OCI-LY1 (cell line): ENCODE data around the gene MRGPRF.

Source experiments
- H2AFZ ChIP-seq: fragments of 200-600 bp; sonication (generic), shearing (Covaris generic); 2 replicates; pipeline ENCODE4 v1.6.0; 2014; ENCODE audit warnings: antibody characterized with exemption, mild to moderate bottlenecking, low read length
- H3F3A ChIP-seq: fragments of 200-600 bp; sonication (generic), shearing (Covaris generic); 2 replicates; pipeline ENCODE4 v1.6.0; 2014; ENCODE audit warnings: mild to moderate bottlenecking, antibody characterized with exemption, low read length, moderate library complexity; ENCODE audit not compliant: insufficient read depth
- H3K27ac ChIP-seq: fragments of 200-600 bp; sonication (generic); 2 replicates; pipeline ENCODE4 v1.5.1; 2014; ENCODE audit warnings: low read length, mixed run types, mild to moderate bottlenecking, low read depth; ENCODE audit not compliant: poor library complexity, severe bottlenecking
- H3K27me3 ChIP-seq: fragments of 200-600 bp; sonication (generic); 2 replicates; pipeline ENCODE4 v1.6.0; 2014; ENCODE audit warnings: antibody characterized with exemption, mild to moderate bottlenecking, low read length, moderate library complexity; ENCODE audit not compliant: insufficient read depth
- H3K36me3 ChIP-seq: fragments of 200-600 bp; sonication (generic); 2 replicates; pipeline ENCODE4 v1.6.1; 2014; ENCODE audit warnings: mild to moderate bottlenecking, antibody characterized with exemption, low read length, moderate library complexity, mixed read lengths; ENCODE audit not compliant: insufficient read depth
- H3K4me1 ChIP-seq: fragments of 200-600 bp; sonication (generic); 2 replicates; pipeline ENCODE4 v1.5.1; 2014; ENCODE audit warnings: mild to moderate bottlenecking, low read length, moderate library complexity; ENCODE audit not compliant: insufficient read depth, severe bottlenecking
- H3K4me2 ChIP-seq: fragments of 200-600 bp; sonication (generic), shearing (Covaris generic); 2 replicates; pipeline ENCODE4 v1.6.1; 2014; ENCODE audit warnings: low read length
- H3K4me3 ChIP-seq: fragments of 200-600 bp; sonication (generic); 2 replicates; pipeline ENCODE4 v1.5.1; 2014; ENCODE audit warnings: low read length, low read depth, mild to moderate bottlenecking, mixed read lengths; ENCODE audit not compliant: poor library complexity, severe bottlenecking
- H3K79me2 ChIP-seq: fragments of 200-600 bp; shearing (Covaris generic); 2 replicates; pipeline ENCODE4 v1.6.1; 2016; ENCODE audit warnings: mixed run types, low read length, mixed read lengths; ENCODE audit not compliant: insufficient read depth
- H3K9ac ChIP-seq: fragments of 200-600 bp; sonication (generic), shearing (Covaris generic); 2 replicates; pipeline ENCODE4 v1.6.1; 2014; ENCODE audit warnings: mild to moderate bottlenecking, low read length, mixed read lengths
- H3K9me2 ChIP-seq: fragments of 200-600 bp; sonication (generic), shearing (Covaris generic); 2 replicates; pipeline ENCODE4 v1.6.1; 2014; ENCODE audit warnings: low read depth, mild to moderate bottlenecking, low read length, mixed read lengths
- H3K9me3 ChIP-seq: fragments of 200-600 bp; shearing (Covaris generic); 2 replicates; pipeline ENCODE4 v1.6.1; 2014; ENCODE audit warnings: low read length, mixed read lengths
- H4K20me1 ChIP-seq: fragments of 200-600 bp; sonication (generic), shearing (Covaris generic); 2 replicates; pipeline ENCODE4 v1.6.0; 2016; ENCODE audit warnings: mild to moderate bottlenecking, low read length; ENCODE audit not compliant: insufficient read depth
- EZH2 ChIP-seq: fragments of 200-600 bp; sonication (generic), shearing (Covaris generic); IDR thresholded peaks from 2 replicates; pipeline ENCODE4 v1.8.0; 2017; ENCODE audit warnings: borderline replicate concordance, mixed run types, mild to moderate bottlenecking, antibody characterized with exemption, low read length, moderate library complexity, mixed read lengths
- TF ChIP-seq, protein P1 (sequence below): fragments of 200-600 bp; sonication (generic), shearing (Covaris generic); IDR thresholded peaks from 2 replicates; pipeline ENCODE4 v1.5.1; 2017; ENCODE audit warnings: mild to moderate bottlenecking, antibody characterized with exemption, low read length, moderate library complexity, mixed read lengths

The MRGPRF gene

DNA sequence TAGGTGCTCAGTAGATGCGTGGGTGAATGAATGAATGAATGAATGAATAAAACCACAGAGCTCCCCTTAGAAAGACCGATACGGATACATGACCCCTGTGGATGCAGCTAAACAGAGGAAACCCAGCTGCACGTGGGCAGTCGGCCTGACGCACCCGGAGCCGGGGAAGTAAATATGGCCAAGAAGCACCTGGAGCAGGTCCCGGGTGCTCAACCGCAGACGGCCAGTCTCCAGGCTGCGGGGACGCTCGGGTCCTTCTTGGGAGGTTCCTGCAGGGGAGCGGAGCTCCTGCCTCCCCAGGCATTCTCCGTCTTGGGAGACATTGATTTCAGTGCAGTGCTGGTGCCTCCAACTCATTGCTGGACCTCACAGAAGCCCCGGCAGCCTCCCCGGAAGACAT, 24.0 kb upstream of the MRGPRF start:
- H3K27me3 ChIP-seq: no peaks in the 10 kb centered on the region
- H3K4me2 ChIP-seq: no peak overlapping the region
- H3F3A ChIP-seq: no peaks in the 10 kb centered on the region
- H4K20me1 ChIP-seq: no peaks in the 10 kb centered on the region
- H3K4me3 ChIP-seq: no peak overlapping the region
- H3K79me2 ChIP-seq: no peaks in the 10 kb centered on the region
- no peak overlapping the region for H2AFZ ChIP-seq
- no peaks in the 10 kb centered on the region for H3K36me3 ChIP-seq
- H3K4me1 ChIP-seq: no peaks in the 10 kb centered on the region
- H3K9ac ChIP-seq: no peak overlapping the region
- TF ChIP-seq, protein P1, sequence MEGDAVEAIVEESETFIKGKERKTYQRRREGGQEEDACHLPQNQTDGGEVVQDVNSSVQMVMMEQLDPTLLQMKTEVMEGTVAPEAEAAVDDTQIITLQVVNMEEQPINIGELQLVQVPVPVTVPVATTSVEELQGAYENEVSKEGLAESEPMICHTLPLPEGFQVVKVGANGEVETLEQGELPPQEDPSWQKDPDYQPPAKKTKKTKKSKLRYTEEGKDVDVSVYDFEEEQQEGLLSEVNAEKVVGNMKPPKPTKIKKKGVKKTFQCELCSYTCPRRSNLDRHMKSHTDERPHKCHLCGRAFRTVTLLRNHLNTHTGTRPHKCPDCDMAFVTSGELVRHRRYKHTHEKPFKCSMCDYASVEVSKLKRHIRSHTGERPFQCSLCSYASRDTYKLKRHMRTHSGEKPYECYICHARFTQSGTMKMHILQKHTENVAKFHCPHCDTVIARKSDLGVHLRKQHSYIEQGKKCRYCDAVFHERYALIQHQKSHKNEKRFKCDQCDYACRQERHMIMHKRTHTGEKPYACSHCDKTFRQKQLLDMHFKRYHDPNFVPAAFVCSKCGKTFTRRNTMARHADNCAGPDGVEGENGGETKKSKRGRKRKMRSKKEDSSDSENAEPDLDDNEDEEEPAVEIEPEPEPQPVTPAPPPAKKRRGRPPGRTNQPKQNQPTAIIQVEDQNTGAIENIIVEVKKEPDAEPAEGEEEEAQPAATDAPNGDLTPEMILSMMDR: no peak
- no peaks in the 10 kb centered on the region for H3K9me3 ChIP-seq
- no peaks in the 10 kb centered on the region for H3K9me2 ChIP-seq
- H3K27ac ChIP-seq: no peak overlapping the region

GRCh38 chr11:69035946-69036340, 22.9 kb upstream of the MRGPRF start:
- Histone ChIP-seq H3F3A (no peaks in the 10 kb centered on the region), H3K4me3 (no peak overlapping the region), H3K9ac (no peak overlapping the region), H3K4me2 (no peak overlapping the region), H2AFZ (no peak overlapping the region), H3K27ac (no peak overlapping the region), H3K9me2 (no peaks in the 10 kb centered on the region), H3K4me1 (no peaks in the 10 kb centered on the region), H3K36me3 (no peaks in the 10 kb centered on the region), H4K20me1 (no peaks in the 10 kb centered on the region), H3K9me3 (no peaks in the 10 kb centered on the region), H3K27me3 (no peaks in the 10 kb centered on the region), H3K79me2 (no peaks in the 10 kb centered on the region)
- TF ChIP-seq, protein P1: no peak
- TF ChIP-seq EZH2: no peak

GRCh38 chr11:69035150-69035945, 22.3 kb upstream of the MRGPRF start:
- H3K4me1 ChIP-seq: no peaks in the 10 kb centered on the region
- no peaks in the 10 kb centered on the region for H3F3A ChIP-seq
- H3K9me2 ChIP-seq: no peaks in the 10 kb centered on the region
- H3K27me3 ChIP-seq: no peaks in the 10 kb centered on the region
- TF ChIP-seq, protein P1: no peak
- TF ChIP-seq EZH2: no peak
- H3K4me3 ChIP-seq: no peak overlapping the region
- no peaks in the 10 kb centered on the region for H4K20me1 ChIP-seq
- H3K79me2 ChIP-seq: no peaks in the 10 kb centered on the region
- H3K9ac ChIP-seq: no peak overlapping the region
- H3K9me3 ChIP-seq: no peaks in the 10 kb centered on the region
- no peak overlapping the region for H3K4me2 ChIP-seq
- H3K36me3 ChIP-seq: no peaks in the 10 kb centered on the region
- no peak overlapping the region for H3K27ac ChIP-seq
- H2AFZ ChIP-seq: no peak overlapping the region
